ENCODE results near the gene FRAS1. TPM values are rescaled to one million over a fixed set of nuclear protein-coding genes. Genes with fewer than 3 reads are reported as not detected.

The FRAS1 gene
- total RNA-seq, 2 donors from 2014 or later: 2.0 to 7.1 TPM

DNA sequence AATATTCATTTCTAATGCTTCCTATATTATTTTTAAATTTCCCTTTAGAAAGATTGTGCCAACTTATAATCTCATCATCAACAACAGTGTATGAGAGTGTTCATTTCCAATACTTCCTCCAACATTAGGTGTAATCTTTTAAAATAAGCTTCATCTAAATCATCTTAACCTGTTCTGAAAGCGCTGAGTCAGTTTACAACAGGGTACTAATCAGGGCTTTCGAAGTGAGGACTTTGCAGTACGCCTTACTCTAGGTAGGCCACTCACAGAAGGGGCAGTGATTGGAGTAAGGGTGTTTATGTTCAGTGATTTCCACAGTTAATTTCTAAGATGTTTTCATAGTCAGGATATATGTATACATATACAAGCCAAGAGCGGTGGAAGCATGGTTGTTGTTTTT lies 87.9 kb downstream of the FRAS1 start:
- DNase-seq (ENCODE audit: low spot score) (no peak), ATAC-seq (ENCODE audit: insufficient number of reproducible peaks, low FRiP score, low read depth) (no peak)
- Histone ChIP-seq H3K4me3 (no peak overlapping the region), H3K4me1 (ENCODE audit: control insufficient read depth in 1 of 2, low read depth in 2 of 2) (peaks cover 0 to 5% of the 10 kb centered on the region in 2 donors), H3K9me3 (no peaks in the 10 kb centered on the region), H3K27ac (no peak overlapping the region), H3K27me3 (replicated peaks; ENCODE audit: insufficient read depth) (no peaks in the 10 kb centered on the region), H3K36me3 (no peaks in the 10 kb centered on the region)
- TF ChIP-seq CTCF (IDR thresholded peaks at IDR 0.05): no peak

GRCh38 chr4:78145622-78146021 lies 88.5 kb downstream of the FRAS1 start:
- no peak for TF ChIP-seq CTCF (IDR thresholded peaks at IDR 0.05)
- no peaks in the 10 kb centered on the region for H3K27me3 ChIP-seq (replicated peaks; ENCODE audit: insufficient read depth)
- no peaks in the 10 kb centered on the region for H3K9me3 ChIP-seq
- H3K36me3 ChIP-seq: no peaks in the 10 kb centered on the region
- H3K27ac ChIP-seq: no peak overlapping the region
- DNase-seq (ENCODE audit: low spot score) (no peak), ATAC-seq (ENCODE audit: insufficient number of reproducible peaks, low FRiP score, low read depth) (no peak)
- H3K4me3 ChIP-seq: no peak overlapping the region
- peaks cover 0 to 12% of the 10 kb centered on the region in 2 donors for H3K4me1 ChIP-seq (ENCODE audit: control insufficient read depth in 1 of 2, low read depth in 2 of 2)

GRCh38 chr4:78149751-78150542 lies 92.8 kb downstream of the FRAS1 start:
- DNase-seq (ENCODE audit: low spot score): no peak
- H3K4me1 ChIP-seq (ENCODE audit: control insufficient read depth in 1 of 2, low read depth in 2 of 2): peaks cover 0 to 15% of the 10 kb centered on the region in 2 donors
- no peaks in the 10 kb centered on the region for H3K27me3 ChIP-seq (replicated peaks; ENCODE audit: insufficient read depth)
- H3K9me3 ChIP-seq: no peaks in the 10 kb centered on the region
- ATAC-seq (ENCODE audit: insufficient number of reproducible peaks, low FRiP score, low read depth): no peak
- H3K27ac ChIP-seq: no peak overlapping the region
- no peak overlapping the region for H3K4me3 ChIP-seq
- H3K36me3 ChIP-seq: no peaks in the 10 kb centered on the region
- TF ChIP-seq CTCF (IDR thresholded peaks at IDR 0.05): no peak

DNA sequence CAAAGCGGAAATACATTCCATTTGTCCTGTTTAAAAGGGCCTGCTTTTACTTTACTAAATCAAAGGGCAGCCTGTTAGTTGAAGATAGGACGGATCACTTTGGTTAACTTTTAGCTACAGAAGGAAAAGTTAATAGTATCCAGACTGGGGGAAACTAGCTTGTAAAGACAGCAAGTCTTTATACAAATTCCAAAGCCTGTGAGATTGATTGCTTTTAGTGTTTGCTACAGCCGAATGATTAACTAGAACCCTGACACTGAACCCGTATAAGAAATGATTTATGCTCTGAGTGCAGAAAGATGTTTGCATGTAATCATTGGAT lies 93.4 kb downstream of the FRAS1 start:
- Histone ChIP-seq H3K9me3 (no peaks in the 10 kb centered on the region), H3K36me3 (no peaks in the 10 kb centered on the region), H3K27ac (no peak overlapping the region), H3K27me3 (replicated peaks; ENCODE audit: insufficient read depth) (no peaks in the 10 kb centered on the region), H3K4me3 (no peak overlapping the region), H3K4me1 (ENCODE audit: control insufficient read depth in 1 of 2, low read depth in 2 of 2) (peaks cover 0 to 15% of the 10 kb centered on the region in 2 donors)
- ATAC-seq (ENCODE audit: insufficient number of reproducible peaks, low FRiP score, low read depth): no peak
- no peak for TF ChIP-seq CTCF (IDR thresholded peaks at IDR 0.05)
- DNase-seq (ENCODE audit: low spot score): no peak

DNA sequence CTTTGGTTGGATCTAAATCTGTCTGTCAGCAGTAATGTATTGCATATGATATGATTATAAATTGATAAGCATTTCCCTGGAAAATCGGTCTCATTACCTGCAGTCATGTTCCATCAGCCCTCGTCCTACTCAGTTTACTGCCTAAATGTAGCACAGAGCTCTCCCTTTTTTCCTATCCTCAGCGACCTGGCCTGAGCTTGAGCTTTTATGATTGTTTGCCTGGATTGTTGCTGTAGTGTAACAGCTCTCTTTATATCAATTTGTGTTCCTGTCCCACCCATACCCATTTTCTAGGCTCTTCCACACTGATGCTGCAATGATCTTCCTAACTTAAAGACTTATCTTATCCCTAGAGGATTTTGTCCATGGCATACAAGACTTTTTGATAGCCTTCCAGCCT lies 95.7 kb downstream of the FRAS1 start:
- no peaks in the 10 kb centered on the region for H3K27me3 ChIP-seq (replicated peaks; ENCODE audit: insufficient read depth)
- DNase-seq (ENCODE audit: low spot score) (no peak), ATAC-seq (ENCODE audit: insufficient number of reproducible peaks, low FRiP score, low read depth) (no peak)
- no peaks in the 10 kb centered on the region for H3K36me3 ChIP-seq
- H3K9me3 ChIP-seq: no peaks in the 10 kb centered on the region
- H3K4me1 ChIP-seq (ENCODE audit: control insufficient read depth in 1 of 2, low read depth in 2 of 2): peaks cover 0 to 15% of the 10 kb centered on the region in 2 donors
- TF ChIP-seq CTCF (IDR thresholded peaks at IDR 0.05): no peak
- no peak overlapping the region for H3K27ac ChIP-seq
- H3K4me3 ChIP-seq: no peak overlapping the region

Measured in thoracic aorta (tissue), 2 donors.